ENCODE measurements around the gene GPC6. TPM values are rescaled to one million over a fixed set of nuclear protein-coding genes. Genes with fewer than 3 reads are reported as not detected.

Gene GPC6
- total and polyA plus RNA-seq, 9 of the 15 experiments (the other 6 are each of a cell fraction or from before 2014, with no cell fraction given), result under 0.01 to 0.20 (median 0.01) TPM; not detected in 4

- H3K9me1 ChIP-seq (ENCODE audit: control insufficient read depth, insufficient read depth, low read length), result no peaks in the 10 kb centered on the region
Measured at GRCh38 chr13:93368718-93369117, 142.1 kb downstream of the GPC6 start.

GRCh38 chr13:93372856-93373255, 146.2 kb downstream of the GPC6 start:
- Histone ChIP-seq H3K27ac (ENCODE audit: extremely low read depth, low read depth, low read length) (no peak overlapping the region), H3K9me3 (replicated peaks; ENCODE audit: control insufficient read depth, insufficient read depth, low read depth, low read length) (no peaks in the 10 kb centered on the region), H3K36me3 (ENCODE audit: control insufficient read depth, insufficient read depth, low read length) (no peaks in the 10 kb centered on the region), H4K20me1 (replicated peaks; ENCODE audit: control insufficient read depth, insufficient read depth, low read length) (no peaks in the 10 kb centered on the region), H3K4me2 (ENCODE audit: insufficient read depth, low read length) (no peak overlapping the region), H3K4me3 (no peak overlapping the region), H2AFZ (ENCODE audit: low read depth, low read length) (no peak overlapping the region), H3K4me1 (replicated peaks in 1 of 2; ENCODE audit: control insufficient read depth in 2 of 2, insufficient read depth in 2 of 2, low read length in 2 of 2) (no peaks in the 10 kb centered on the region), H3K9ac (ENCODE audit: insufficient read depth in 1 of 2, low read depth in 2 of 2, low read length in 2 of 2) (no peak overlapping the region), H3K9me1 (ENCODE audit: control insufficient read depth, insufficient read depth, low read length) (no peaks in the 10 kb centered on the region), H3K79me2 (ENCODE audit: control insufficient read depth, insufficient read depth, low read length) (no peaks in the 10 kb centered on the region), H3K27me3 (ENCODE audit: control insufficient read depth in 2 of 2, insufficient read depth in 2 of 2, low read length in 2 of 2) (no peaks in the 10 kb centered on the region)
- TF ChIP-seq ZNF41 (CRISPR knock-in tag; conservative IDR thresholded peaks at IDR 0.05) (no peak), ATF6 (CRISPR knock-in tag; IDR thresholded peaks at IDR 0.05) (no peak)
- ChIA-PET CTCF (ENCODE audit: low intra/inter-chr PET ratio) (no interaction called here), POLR2A (no interaction called here)
- DNase-seq (ENCODE audit: extremely low read depth in 1 of 4, low spot score in 3 of 4) (no peak), FAIRE-seq (no peak), ATAC-seq (no peak)
- in situ Hi-C loops (cut with MboI) (no loop called here), intact Hi-C loops (cut with micrococcal nuclease) (no loop called here)
- 0% methylated on average over 1 of the region's 3 CpGs for WGBS (ENCODE audit: insufficient coverage, low coverage, missing lambda C conversion rate)
- no TSS peak for BruUV-seq (replicated peaks)

More at GRCh38 chr13:93368718-93369117, 142.1 kb downstream of the GPC6 start:
- no peak overlapping the region for H3K4me2 ChIP-seq (ENCODE audit: insufficient read depth, low read length)
- ChIA-PET POLR2A (interaction anchor here (0.9 to 1.9 kb wide), 2 partner anchors 12 to 23 kb away, joined by 4 to 6 read pairs; no protein-coding TSS in a partner anchor), CTCF (ENCODE audit: low intra/inter-chr PET ratio) (interaction anchor here (0.6 kb wide), 1 partner anchor 63 kb away, joined by 3 read pairs; no protein-coding TSS in a partner anchor)
- no peak for FAIRE-seq
- DNase-seq (ENCODE audit: extremely low read depth in 1 of 4, low spot score in 3 of 4), result peak in 3 of 4 experiments; percentile 23 to 29 (median 29)
- in situ Hi-C loops (cut with MboI), result no loop called here
- no peak overlapping the region for H3K27ac ChIP-seq (ENCODE audit: extremely low read depth, low read depth, low read length)
- BruUV-seq (replicated peaks), result no TSS peak
- no peaks in the 10 kb centered on the region for H4K20me1 ChIP-seq (replicated peaks; ENCODE audit: control insufficient read depth, insufficient read depth, low read length)
- H3K9ac ChIP-seq (ENCODE audit: insufficient read depth in 1 of 2, low read depth in 2 of 2, low read length in 2 of 2), result no peak overlapping the region
- H2AFZ ChIP-seq (ENCODE audit: low read depth, low read length), result no peak overlapping the region
- H3K79me2 ChIP-seq (ENCODE audit: control insufficient read depth, insufficient read depth, low read length), result no peaks in the 10 kb centered on the region
- H3K4me1 ChIP-seq (replicated peaks in 1 of 2; ENCODE audit: control insufficient read depth in 2 of 2, insufficient read depth in 2 of 2, low read length in 2 of 2), result no peaks in the 10 kb centered on the region
- no peak for TF ChIP-seq IRF2 (CRISPR knock-in tag; IDR thresholded peaks at IDR 0.05)
- 0 out of 2 replicates have a peak, but pooled peaks have one; percentile 50 for TF ChIP-seq ZNF282 (CRISPR knock-in tag; IDR thresholded peaks at IDR 0.05)
- no peaks in the 10 kb centered on the region for H3K27me3 ChIP-seq (ENCODE audit: control insufficient read depth in 2 of 2, insufficient read depth in 2 of 2, low read length in 2 of 2)
- peak; percentile 62 for ATAC-seq
- no peaks in the 10 kb centered on the region for H3K36me3 ChIP-seq (ENCODE audit: control insufficient read depth, insufficient read depth, low read length)
- H3K4me3 ChIP-seq, result no peak overlapping the region
- intact Hi-C loops (cut with micrococcal nuclease), result no loop called here
- H3K9me3 ChIP-seq (replicated peaks; ENCODE audit: control insufficient read depth, insufficient read depth, low read depth, low read length), result no peaks in the 10 kb centered on the region
